ENCODE results near the gene GAB1.

- TF ChIP-seq, protein P1, sequence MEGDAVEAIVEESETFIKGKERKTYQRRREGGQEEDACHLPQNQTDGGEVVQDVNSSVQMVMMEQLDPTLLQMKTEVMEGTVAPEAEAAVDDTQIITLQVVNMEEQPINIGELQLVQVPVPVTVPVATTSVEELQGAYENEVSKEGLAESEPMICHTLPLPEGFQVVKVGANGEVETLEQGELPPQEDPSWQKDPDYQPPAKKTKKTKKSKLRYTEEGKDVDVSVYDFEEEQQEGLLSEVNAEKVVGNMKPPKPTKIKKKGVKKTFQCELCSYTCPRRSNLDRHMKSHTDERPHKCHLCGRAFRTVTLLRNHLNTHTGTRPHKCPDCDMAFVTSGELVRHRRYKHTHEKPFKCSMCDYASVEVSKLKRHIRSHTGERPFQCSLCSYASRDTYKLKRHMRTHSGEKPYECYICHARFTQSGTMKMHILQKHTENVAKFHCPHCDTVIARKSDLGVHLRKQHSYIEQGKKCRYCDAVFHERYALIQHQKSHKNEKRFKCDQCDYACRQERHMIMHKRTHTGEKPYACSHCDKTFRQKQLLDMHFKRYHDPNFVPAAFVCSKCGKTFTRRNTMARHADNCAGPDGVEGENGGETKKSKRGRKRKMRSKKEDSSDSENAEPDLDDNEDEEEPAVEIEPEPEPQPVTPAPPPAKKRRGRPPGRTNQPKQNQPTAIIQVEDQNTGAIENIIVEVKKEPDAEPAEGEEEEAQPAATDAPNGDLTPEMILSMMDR (IDR thresholded peaks at IDR 0.05), result no peak
- no peak for TF ChIP-seq POLR2A (IDR thresholded peaks at IDR 0.05)
Measured at GRCh38 chr4:143514901-143515300, 178.2 kb downstream of the GAB1 start.
